Activated CD8-positive, alpha-beta memory T cell treated with anti-CD3 and anti-CD28 coated beads, Interleukin-2, amount 50 U/mL, for 24 hours (primary cell): ENCODE data around the gene COMMD7.
"Not testable (repeated sequence)": the region's sequence is repeated elsewhere in the genome, so short reads cannot be mapped to it uniquely, and the experiment has no call there.

Experiments
- DNase-seq: peaks from one replicate; pipeline ENCODE4 v3.0.0-alpha.2; 2020; ENCODE audit errors: extremely low read depth

Gene COMMD7

GRCh38 chr20:32728435-32728834 is 14.8 kb downstream of the COMMD7 start:
- DNase-seq: not testable (repeated sequence)

DNA sequence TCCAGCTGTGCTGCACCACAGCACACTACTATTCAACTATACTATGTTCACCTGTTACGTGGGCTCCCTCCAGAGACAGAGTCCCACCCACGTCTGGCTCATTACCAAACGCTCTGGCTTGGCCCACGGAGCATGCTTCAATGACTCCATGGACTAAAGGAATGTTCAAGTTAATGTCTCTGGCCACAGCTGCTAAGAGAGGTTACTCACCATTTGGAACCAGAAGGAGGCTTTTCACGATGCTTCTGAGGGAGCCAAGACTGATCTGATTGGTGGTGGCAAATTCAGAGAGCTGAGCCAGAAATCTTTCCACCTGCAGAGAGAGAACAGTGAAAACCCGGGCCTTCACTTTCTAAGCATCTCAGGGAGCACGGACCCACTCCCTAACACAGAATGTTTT is 15.6 kb downstream of the COMMD7 start:
- no peak for DNase-seq

GRCh38 chr20:32718749-32719348 is 24.4 kb downstream of the COMMD7 start:
- no peak for DNase-seq

DNA sequence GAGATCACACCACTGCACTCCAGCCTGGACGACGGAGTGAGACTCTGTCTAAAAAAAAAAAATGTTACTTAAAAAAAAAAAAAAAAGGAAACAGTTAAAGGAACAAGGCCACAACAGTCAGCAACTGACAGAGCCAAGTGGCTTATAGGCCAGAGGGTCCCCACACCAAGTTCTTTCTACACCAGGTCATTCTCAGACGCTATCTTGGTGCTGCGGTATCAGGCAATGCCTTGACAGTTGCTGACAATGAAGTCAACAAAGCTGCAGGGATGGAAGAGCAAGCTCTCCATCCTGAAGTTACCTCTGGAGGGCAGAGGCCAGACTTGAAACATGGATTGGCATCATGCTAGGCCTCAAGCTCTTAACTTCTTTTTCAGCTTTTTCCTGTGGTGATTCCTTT is 31.9 kb downstream of the COMMD7 start:
- no peak for DNase-seq

- DNase-seq: no peak
Observed at GRCh38 chr20:32709632-32710121, 33.6 kb downstream of the COMMD7 start.

- DNase-seq: not testable (repeated sequence)
Observed at GRCh38 chr20:32709029-32709631, 34.1 kb downstream of the COMMD7 start.

GRCh38 chr20:32707691-32708581 is 35.3 kb downstream of the COMMD7 start:
- DNase-seq: no peak

- no peak for DNase-seq
Observed at GRCh38 chr20:32706486-32706885, 36.8 kb downstream of the COMMD7 start.

GRCh38 chr20:32702706-32703425 is 40.4 kb downstream of the COMMD7 start:
- no peak for DNase-seq

GRCh38 chr20:32697608-32698007 is 45.7 kb downstream of the COMMD7 start:
- no peak for DNase-seq

- DNase-seq: no peak
Observed at GRCh38 chr20:32695089-32695488, 48.2 kb downstream of the COMMD7 start.

DNA sequence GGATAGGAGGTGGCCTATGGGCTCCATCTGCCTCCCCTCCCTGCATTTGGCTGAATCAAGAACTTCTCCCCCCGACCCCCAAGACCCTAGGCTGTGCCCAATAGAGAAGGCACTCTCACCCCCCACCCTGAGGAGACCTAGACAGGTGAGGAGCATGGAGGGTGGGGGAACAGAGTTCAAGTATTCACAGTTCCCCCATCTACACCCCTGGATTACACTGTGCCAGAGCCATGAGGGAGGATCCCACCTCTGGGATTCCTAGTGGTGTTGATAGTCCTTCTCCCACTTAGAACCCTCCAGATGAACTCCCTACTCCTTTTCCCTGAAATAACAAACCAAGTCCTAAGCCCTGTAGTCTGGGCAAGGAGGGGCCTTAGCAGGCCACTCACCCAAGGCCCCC is 54.3 kb downstream of the COMMD7 start:
- not testable (repeated sequence) for DNase-seq

GRCh38 chr20:32687180-32687532 is 56.1 kb downstream of the COMMD7 start:
- no peak for DNase-seq

DNA sequence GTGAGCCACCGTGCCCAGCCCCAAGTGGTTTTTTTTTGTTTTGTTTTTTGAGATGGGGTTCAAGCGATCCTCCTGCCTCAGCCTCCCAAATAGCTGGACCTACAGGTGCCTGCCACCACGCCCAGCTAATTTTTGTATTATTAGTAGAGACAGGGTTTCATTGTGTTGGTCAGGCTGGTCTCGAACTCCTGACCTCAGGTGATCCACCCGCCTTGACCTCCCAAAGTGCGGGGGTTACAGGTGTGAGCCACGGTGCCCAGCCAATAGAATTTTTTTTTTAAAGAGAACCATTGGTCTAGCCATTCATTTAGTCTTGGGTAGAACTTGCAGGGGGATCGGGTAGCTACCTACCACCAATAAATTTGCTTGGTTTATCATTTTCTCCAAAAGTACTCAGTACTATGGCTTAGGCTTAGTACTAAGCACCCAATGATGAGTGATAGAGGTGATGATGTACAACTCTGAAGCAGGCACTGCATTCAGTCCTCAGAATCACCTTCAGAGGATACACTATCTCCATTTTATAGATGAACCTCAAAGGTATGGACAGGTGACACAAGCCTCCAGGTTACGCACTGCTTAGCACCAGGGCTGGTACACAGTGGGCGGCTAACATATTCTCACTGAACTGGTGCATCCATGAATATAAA is 56.6 kb downstream of the COMMD7 start:
- no peak for DNase-seq

DNA sequence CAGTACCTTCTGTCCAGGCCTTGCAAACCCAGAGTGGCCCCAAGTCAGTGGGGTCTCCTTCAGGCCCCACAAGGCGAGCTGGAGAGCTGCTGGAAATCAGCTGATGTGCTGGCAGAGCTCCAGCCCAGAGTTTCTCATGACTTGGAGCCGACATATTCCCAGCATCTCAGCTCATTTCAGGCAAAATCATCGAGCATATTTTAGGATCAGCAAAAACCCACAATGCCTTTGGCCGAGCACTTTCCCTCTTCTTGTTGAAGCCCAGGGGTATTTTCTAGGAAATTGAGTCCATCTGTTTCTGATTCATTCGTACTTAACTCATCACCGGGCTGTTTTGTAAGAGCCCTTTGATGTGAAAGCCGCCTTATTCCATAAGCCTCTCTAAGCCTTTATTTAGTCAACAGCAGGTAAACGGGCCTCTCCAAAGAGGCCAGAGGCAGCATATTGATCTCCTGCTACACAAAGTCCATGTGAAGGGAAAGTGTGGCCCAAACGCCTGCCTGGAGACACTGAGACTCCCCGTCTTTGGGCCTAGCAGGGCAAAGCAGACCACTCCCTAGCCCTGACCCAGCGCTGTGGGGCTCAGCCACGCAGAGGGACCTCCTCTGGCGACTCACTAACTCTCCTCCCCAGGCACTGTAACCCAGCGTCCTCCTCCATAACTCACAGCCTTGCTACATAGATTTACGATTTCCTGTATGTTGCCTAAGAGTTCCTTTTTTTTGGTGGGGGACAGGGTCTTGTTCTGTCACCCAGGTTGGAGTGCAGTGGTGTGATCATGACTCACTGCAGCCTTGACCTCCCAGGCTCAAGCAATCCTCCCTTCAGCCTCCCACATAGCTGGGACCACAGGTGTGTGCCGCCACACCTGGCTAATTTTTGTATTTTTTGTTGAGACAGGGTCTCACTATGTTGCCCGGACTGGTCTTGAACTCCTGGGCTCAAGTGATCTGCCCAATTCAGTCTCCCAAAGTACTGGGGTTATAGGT is 57.4 kb downstream of the COMMD7 start:
- DNase-seq: no peak

- no peak for DNase-seq
Observed at GRCh38 chr20:32682508-32682987, 60.7 kb downstream of the COMMD7 start.

DNA sequence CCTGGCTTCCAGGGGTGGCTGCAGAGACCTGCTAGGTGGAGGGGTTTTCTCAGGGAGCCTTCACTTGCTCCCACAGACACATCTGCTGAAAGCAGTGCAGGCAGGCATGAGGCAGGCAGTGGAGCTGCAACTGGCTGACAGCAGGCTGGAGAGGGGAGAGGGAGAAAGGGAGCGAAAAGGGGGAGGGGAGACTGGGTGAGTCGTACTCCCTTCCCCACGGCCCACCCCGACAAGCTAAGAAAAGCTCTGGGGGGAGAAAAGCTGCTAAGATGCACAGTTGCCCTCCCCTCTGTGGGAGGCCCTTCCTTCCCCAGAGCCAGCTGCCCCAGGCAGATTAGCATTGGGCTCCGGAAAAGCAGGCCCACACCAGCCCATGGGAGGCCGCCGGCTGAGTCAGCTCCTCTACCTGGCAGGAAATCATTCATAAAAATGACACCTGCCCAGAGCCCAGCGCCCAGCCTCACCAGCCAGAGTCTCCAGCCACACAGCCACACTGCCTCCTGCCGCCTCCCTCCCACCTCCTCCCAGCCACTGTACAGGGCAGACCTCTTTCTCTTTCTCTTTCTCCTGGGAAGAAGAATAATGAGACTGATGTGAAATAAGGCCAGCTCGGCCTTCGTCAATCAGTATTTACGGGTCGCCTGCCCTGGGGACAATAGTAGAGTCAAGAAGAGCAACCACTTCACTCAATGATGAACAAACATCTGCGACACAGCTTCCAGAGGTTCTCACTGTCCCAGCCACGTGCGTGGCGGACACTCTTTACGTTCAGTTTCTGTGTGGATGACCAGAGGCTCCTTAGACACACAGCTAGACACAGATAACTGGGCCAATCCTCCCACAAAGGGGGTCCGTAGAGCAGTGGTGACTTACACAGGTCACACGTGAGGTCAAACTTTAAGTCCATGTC is 61.8 kb downstream of the COMMD7 start:
- DNase-seq: no peak

DNA sequence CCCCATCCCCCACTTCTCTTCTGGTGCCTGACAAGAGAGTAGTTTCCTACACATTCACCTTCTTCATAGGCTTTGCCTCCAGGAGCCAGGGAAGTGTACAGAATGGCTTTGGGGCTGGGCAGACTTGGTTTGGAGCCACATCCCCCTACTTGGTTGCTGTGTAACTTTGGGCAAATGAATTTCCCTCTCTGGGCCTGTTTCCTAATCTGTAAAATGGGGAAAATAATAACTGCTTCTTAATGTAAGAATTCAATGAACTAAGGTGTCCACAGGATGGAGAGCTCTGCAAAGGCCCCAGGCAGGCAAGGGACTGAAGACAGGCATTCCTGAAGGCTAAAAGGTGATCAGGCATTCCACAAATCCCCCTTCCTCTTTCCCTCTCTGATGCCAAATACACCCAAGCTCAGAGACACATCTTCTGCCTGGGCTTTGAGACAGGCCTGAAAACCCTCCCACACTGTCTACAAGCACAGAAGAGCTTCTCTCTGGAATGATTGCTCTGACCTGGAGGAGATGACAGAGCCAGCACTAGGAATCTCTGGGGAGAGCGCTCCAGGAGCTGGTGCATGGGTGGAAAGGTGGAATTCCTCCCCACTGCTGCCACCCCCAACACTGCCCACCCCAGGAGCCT is 62.6 kb downstream of the COMMD7 start:
- DNase-seq: no peak

GRCh38 chr20:32678948-32679347 is 64.3 kb downstream of the COMMD7 start:
- no peak for DNase-seq
